K562 (cell line): ENCODE data around the gene HNRNPA2B1. TPM values are rescaled to one million over a fixed set of nuclear protein-coding genes. Genes with fewer than 3 reads are reported as not detected.

ENCODE experiments used
- ARID1B ChIP-seq: fragments of 450-650 bp; IDR thresholded peaks from 2 replicates; pipeline ENCODE4 v1.6.1; 2016; ENCODE audit warnings: antibody characterized with exemption, mild to moderate bottlenecking, inconsistent platforms
- ARID2 ChIP-seq: fragments of 450-650 bp; IDR thresholded peaks from 2 replicates; pipeline ENCODE4 v1.6.1; 2017; ENCODE audit warnings: antibody characterized with exemption, mild to moderate bottlenecking
- CBFA2T3 ChIP-seq: fragments of 450-650 bp; IDR thresholded peaks from 2 replicates; pipeline ENCODE4 v1.6.1; 2017
- ELF1 ChIP-seq: fragments of 200-800 bp; sonication (Bioruptor generic); IDR thresholded peaks from 2 replicates; pipeline ENCODE4 v1.6.1; 2016; ENCODE audit warnings: missing genetic modification characterization, missing compliant biosample characterization
- EP400 ChIP-seq: fragments of 450-650 bp; IDR thresholded peaks from 2 replicates; pipeline ENCODE4 v1.6.1; 2017; ENCODE audit warnings: antibody characterized with exemption, mild to moderate bottlenecking, moderate library complexity
- FOXA3 ChIP-seq, 2 experiments: fragments of 450-650 bp in 1 of 2; sonication (generic) in 1 of 2; formaldehyde crosslinking; IDR thresholded peaks in 1 of 2; conservative IDR thresholded peaks in 1 of 2; 2 replicates each; pipeline versions ENCODE4 v1.4.0 to v1.8.0; 2020 to 2022; ENCODE audit warnings: mild to moderate bottlenecking in 2 of 2, missing genetic modification reagents in 1 of 2
- GTF2F1 ChIP-seq: IDR thresholded peaks from 2 replicates; pipeline ENCODE4 v1.6.1; 2011; ENCODE audit warnings: low read depth, low read length, improper control_type of control experiment
- MAFF ChIP-seq: IDR thresholded peaks from 2 replicates; pipeline ENCODE4 v1.6.1; 2012; ENCODE audit warnings: low read length, improper control_type of control experiment
- NFIC ChIP-seq: fragments of 450-650 bp; IDR thresholded peaks from 2 replicates; pipeline ENCODE4 v1.6.1; 2017; ENCODE audit warnings: mild to moderate bottlenecking, inconsistent platforms
- PHTF2 ChIP-seq: fragments of 250-450 bp; sonication (Bioruptor Pico); IDR thresholded peaks from 2 replicates; pipeline ENCODE4 v1.5.0; 2021; ENCODE audit warnings: mild to moderate bottlenecking
- PPARD ChIP-seq: fragments of 250-450 bp; sonication (Bioruptor Pico); IDR thresholded peaks from 2 replicates; pipeline ENCODE4 v1.8.0; 2022; ENCODE audit warnings: inconsistent platforms, mild to moderate bottlenecking, moderate library complexity
- RAD21 ChIP-seq, 2 experiments: fragments of 250-450 bp in 1 of 2; fragments of 450-650 bp in 1 of 2; sonication (Bioruptor Pico) in 1 of 2; formaldehyde crosslinking in 1 of 2; IDR thresholded peaks in 1 of 2; conservative IDR thresholded peaks in 1 of 2; 2 replicates each; pipeline versions ENCODE4 v1.4.0 to v1.8.0; 2020 to 2022; ENCODE audit warnings: mild to moderate bottlenecking in 2 of 2, moderate library complexity in 1 of 2
- STAT5A ChIP-seq: IDR thresholded peaks from 2 replicates; pipeline ENCODE4 v1.6.1; 2012; ENCODE audit warnings: low read length, inconsistent platforms, borderline replicate concordance
- TAF7 ChIP-seq: fragments of 450-650 bp; IDR thresholded peaks from 2 replicates; pipeline ENCODE4 v1.6.1; 2016; ENCODE audit warnings: missing genetic modification characterization, missing compliant biosample characterization
- TBL1XR1 ChIP-seq, 2 experiments: IDR thresholded peaks; 2 replicates each; pipeline ENCODE4 v1.6.1; 2012; ENCODE audit warnings: improper control_type of control experiment in 2 of 2, low read length in 2 of 2, mild to moderate bottlenecking in 1 of 2
- ZNF12 ChIP-seq: sonication (generic); formaldehyde crosslinking; IDR thresholded peaks from 2 replicates; pipeline ENCODE4 v1.4.0; 2020; ENCODE audit warnings: mild to moderate bottlenecking, missing genetic modification reagents
- polyA plus RNA-seq, 8 experiments: library from polyadenylated mRNA; depleted of rRNA in 4 of 8; stranded (reverse) in 5 of 8; unstranded in 3 of 8; fragments of >200 nt; fragmentation: Nextera tagmentation in 2 of 8; fragmentation: Illumina TruSeq in 1 of 8; extraction: Ambion mirVana in 2 of 8; extraction: Trizol in 1 of 8; gene quantifications; 2 replicates each; pipeline versions ENCODE4 v1.2.1 to v1.2.3, GENCODE V29; 2011 to 2014; ENCODE audit warnings: inconsistent platforms in 1 of 8, missing spikeins in 1 of 8
- total RNA-seq, 7 experiments: library from RNA; depleted of rRNA in 6 of 7; stranded (reverse); fragments of >200 nt in 6 of 7; fragmentation: Illumina TruSeq in 2 of 7; extraction: Trizol in 2 of 7; gene quantifications; 2 replicates each; pipeline versions ENCODE4 v1.2.1 to v1.2.3, GENCODE V29; 2011 to 2021; ENCODE audit warnings: low replicate concordance in 1 of 7
- TF ChIP-seq, protein P1 (sequence below), 2 experiments: IDR thresholded peaks; 2 replicates each; pipeline ENCODE4 v1.6.1; 2011; ENCODE audit warnings: borderline replicate concordance in 1 of 2, control low read depth in 1 of 2, low read depth in 1 of 2, low read length in 1 of 2, mild to moderate bottlenecking in 1 of 2, mixed read lengths in 1 of 2, moderate library complexity in 1 of 2; ENCODE audit not compliant: insufficient read depth in 1 of 2, insufficient read length in 1 of 2, poor library complexity in 1 of 2, severe bottlenecking in 1 of 2; ENCODE audit errors: extremely low read depth in 1 of 2
- TF ChIP-seq, protein P2 (sequence below): sonication (generic); formaldehyde crosslinking; IDR thresholded peaks from 2 replicates; pipeline ENCODE4 v1.8.1; 2023; ENCODE audit warnings: missing genetic modification reagents, mild to moderate bottlenecking, borderline replicate concordance
- TF ChIP-seq, protein P3 (sequence below): fragments of 450-650 bp; IDR thresholded peaks from 2 replicates; pipeline ENCODE4 v1.6.1; 2016; ENCODE audit warnings: antibody characterized with exemption
- TF ChIP-seq, protein P4 (sequence below), 2 experiments: fragments of 200-800 bp in 1 of 2; sonication (Bioruptor generic) in 1 of 2; sonication (generic) in 1 of 2; formaldehyde crosslinking in 1 of 2; IDR thresholded peaks in 1 of 2; conservative IDR thresholded peaks in 1 of 2; 2 replicates each; pipeline versions ENCODE4 v1.5.0 to v1.6.1; 2016 to 2020; ENCODE audit warnings: missing compliant biosample characterization in 1 of 2, missing genetic modification characterization in 1 of 2, missing genetic modification reagents in 1 of 2

The HNRNPA2B1 gene
- total and polyA plus RNA-seq, 9 of the 15 experiments (the other 6 are each of a cell fraction or from before 2014, with no cell fraction given) = 630 to 1,989 (median 865) TPM

DNA sequence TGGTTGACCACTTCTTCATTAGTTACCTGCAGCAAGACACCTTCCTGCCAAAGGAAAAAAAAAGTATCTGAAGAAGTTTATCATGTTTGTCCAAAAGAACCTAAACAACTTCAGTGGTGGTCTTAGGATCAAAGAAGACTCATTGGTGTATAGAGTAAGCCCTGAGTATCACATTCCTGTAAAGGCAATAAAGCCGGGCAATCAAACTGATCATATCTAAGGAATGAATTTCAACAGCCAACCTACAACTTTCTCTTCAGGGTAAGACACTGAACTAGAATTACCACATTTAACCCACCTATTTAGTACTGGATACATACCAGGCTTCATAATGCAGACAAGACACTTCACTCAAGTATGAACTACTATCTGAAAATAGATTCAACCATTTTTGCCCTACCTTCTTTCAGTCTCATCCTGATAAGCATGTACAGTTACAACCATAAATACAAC, 10.1 kb downstream of the HNRNPA2B1 start (continued):
- TF ChIP-seq, protein P1, sequence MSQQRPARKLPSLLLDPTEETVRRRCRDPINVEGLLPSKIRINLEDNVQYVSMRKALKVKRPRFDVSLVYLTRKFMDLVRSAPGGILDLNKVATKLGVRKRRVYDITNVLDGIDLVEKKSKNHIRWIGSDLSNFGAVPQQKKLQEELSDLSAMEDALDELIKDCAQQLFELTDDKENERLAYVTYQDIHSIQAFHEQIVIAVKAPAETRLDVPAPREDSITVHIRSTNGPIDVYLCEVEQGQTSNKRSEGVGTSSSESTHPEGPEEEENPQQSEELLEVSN (IDR thresholded peaks at IDR 0.05; ENCODE audit: borderline replicate concordance in 1 of 2, extremely low read depth in 1 of 2, insufficient read depth in 1 of 2, insufficient read length in 1 of 2, low read depth in 1 of 2, low read length in 1 of 2, poor library complexity in 1 of 2, severe bottlenecking in 1 of 2) = no peak
- TF ChIP-seq STAT5A (peak; percentile 30; the same call in 1 of the 2 replicates), CBFA2T3 (no peak), ARID1B (no peak), ZNF12 (CRISPR knock-in tag) (no peak), FOXA3 (CRISPR knock-in tag; conservative IDR thresholded peaks at IDR 0.05 in 1 of 2, IDR thresholded peaks at IDR 0.05 in 1 of 2) (no peak), RAD21 (CRISPR knock-in tag; conservative IDR thresholded peaks at IDR 0.05 in 1 of 2, IDR thresholded peaks at IDR 0.05 in 1 of 2) (0 out of 4 replicates have a peak, but pooled peaks of 1 of the 2 experiments have one; percentile 4), MAFF (no peak), GTF2F1 (no peak), TAF7 (no peak), EP400 (no peak), NFIC (no peak), PPARD (CRISPR knock-in tag) (no peak), TBL1XR1 (IDR thresholded peaks at IDR 0.05; ENCODE audit: low read length in 2 of 2) (no peak), ARID2 (no peak), PHTF2 (peak; percentile 43; the same call in 1 of the 2 replicates), ELF1 (tag) (no peak)
- TF ChIP-seq, protein P2, sequence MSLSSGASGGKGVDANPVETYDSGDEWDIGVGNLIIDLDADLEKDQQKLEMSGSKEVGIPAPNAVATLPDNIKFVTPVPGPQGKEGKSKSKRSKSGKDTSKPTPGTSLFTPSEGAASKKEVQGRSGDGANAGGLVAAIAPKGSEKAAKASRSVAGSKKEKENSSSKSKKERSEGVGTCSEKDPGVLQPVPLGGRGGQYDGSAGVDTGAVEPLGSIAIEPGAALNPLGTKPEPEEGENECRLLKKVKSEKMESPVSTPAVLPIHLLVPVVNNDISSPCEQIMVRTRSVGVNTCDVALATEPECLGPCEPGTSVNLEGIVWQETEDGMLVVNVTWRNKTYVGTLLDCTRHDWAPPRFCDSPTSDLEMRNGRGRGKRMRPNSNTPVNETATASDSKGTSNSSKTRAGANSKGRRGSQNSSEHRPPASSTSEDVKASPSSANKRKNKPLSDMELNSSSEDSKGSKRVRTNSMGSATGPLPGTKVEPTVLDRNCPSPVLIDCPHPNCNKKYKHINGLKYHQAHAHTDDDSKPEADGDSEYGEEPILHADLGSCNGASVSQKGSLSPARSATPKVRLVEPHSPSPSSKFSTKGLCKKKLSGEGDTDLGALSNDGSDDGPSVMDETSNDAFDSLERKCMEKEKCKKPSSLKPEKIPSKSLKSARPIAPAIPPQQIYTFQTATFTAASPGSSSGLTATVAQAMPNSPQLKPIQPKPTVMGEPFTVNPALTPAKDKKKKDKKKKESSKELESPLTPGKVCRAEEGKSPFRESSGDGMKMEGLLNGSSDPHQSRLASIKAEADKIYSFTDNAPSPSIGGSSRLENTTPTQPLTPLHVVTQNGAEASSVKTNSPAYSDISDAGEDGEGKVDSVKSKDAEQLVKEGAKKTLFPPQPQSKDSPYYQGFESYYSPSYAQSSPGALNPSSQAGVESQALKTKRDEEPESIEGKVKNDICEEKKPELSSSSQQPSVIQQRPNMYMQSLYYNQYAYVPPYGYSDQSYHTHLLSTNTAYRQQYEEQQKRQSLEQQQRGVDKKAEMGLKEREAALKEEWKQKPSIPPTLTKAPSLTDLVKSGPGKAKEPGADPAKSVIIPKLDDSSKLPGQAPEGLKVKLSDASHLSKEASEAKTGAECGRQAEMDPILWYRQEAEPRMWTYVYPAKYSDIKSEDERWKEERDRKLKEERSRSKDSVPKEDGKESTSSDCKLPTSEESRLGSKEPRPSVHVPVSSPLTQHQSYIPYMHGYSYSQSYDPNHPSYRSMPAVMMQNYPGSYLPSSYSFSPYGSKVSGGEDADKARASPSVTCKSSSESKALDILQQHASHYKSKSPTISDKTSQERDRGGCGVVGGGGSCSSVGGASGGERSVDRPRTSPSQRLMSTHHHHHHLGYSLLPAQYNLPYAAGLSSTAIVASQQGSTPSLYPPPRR (CRISPR knock-in tag) = no peak
- TF ChIP-seq, protein P3, sequence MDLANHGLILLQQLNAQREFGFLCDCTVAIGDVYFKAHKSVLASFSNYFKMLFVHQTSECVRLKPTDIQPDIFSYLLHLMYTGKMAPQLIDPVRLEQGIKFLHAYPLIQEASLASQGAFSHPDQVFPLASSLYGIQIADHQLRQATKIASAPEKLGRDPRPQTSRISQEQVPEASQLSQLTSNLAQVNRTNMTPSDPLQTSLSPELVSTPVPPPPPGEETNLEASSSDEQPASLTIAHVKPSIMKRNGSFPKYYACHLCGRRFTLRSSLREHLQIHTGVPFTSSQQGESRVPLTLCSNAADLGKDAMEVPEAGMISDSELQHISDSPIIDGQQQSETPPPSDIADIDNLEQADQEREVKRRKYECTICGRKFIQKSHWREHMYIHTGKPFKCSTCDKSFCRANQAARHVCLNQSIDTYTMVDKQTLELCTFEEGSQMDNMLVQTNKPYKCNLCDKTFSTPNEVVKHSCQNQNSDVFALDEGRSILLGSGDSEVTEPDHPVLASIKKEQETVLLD = no peak
- TF ChIP-seq, protein P4, sequence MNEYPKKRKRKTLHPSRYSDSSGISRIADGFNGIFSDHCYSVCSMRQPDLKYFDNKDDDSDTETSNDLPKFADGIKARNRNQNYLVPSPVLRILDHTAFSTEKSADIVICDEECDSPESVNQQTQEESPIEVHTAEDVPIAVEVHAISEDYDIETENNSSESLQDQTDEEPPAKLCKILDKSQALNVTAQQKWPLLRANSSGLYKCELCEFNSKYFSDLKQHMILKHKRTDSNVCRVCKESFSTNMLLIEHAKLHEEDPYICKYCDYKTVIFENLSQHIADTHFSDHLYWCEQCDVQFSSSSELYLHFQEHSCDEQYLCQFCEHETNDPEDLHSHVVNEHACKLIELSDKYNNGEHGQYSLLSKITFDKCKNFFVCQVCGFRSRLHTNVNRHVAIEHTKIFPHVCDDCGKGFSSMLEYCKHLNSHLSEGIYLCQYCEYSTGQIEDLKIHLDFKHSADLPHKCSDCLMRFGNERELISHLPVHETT (CRISPR knock-in tag; conservative IDR thresholded peaks at IDR 0.05 in 1 of 2, IDR thresholded peaks at IDR 0.05 in 1 of 2) = no peak
